Neural cell (in vitro differentiated cells): Measurements from ENCODE around the gene SAMD4B.

Experiments used
- CTCF ChIP-seq: fragments of 450-650 bp; IDR thresholded peaks from 2 replicates; pipeline ENCODE4 v1.5.1; 2014; ENCODE audit warnings: antibody characterized with exemption, mild to moderate bottlenecking, moderate library complexity; ENCODE audit not compliant: poor library complexity, severe bottlenecking
- EP300 ChIP-seq: fragments of 450-650 bp; conservative IDR thresholded peaks from 2 replicates; pipeline ENCODE4 v1.6.1; 2014; ENCODE audit warnings: antibody characterized with exemption, mild to moderate bottlenecking, moderate library complexity; ENCODE audit not compliant: poor library complexity, severe bottlenecking
- EZH2 ChIP-seq: fragments of 200-600, 300-800 bp; shearing (Covaris generic), sonication (generic); IDR thresholded peaks from 2 replicates; pipeline ENCODE4 v1.6.1; 2014; ENCODE audit warnings: antibody characterized with exemption, low read length, borderline replicate concordance, mild to moderate bottlenecking; ENCODE audit not compliant: insufficient read depth, poor library complexity, severe bottlenecking
- MXI1 ChIP-seq: fragments of 450-650 bp; conservative IDR thresholded peaks from 2 replicates; pipeline ENCODE4 v1.6.1; 2014; ENCODE audit warnings: antibody characterized with exemption, mild to moderate bottlenecking; ENCODE audit not compliant: poor library complexity, severe bottlenecking
- POLR2AphosphoS5 ChIP-seq: IDR thresholded peaks from 2 replicates; pipeline ENCODE4 v1.6.1; 2012
- RAD21 ChIP-seq: fragments of 450-650 bp; conservative IDR thresholded peaks from 2 replicates; pipeline ENCODE4 v1.6.1; 2014; ENCODE audit warnings: antibody characterized with exemption, mild to moderate bottlenecking, moderate library complexity
- REST ChIP-seq: IDR thresholded peaks from 2 replicates; pipeline ENCODE4 v1.6.1; 2012; ENCODE audit warnings: borderline replicate concordance
- SMC3 ChIP-seq: fragments of 450-650 bp; conservative IDR thresholded peaks from 2 replicates; pipeline ENCODE4 v1.6.1; 2014; ENCODE audit warnings: antibody characterized with exemption, mild to moderate bottlenecking, moderate library complexity; ENCODE audit not compliant: poor library complexity
- TAF1 ChIP-seq: IDR thresholded peaks from 2 replicates; pipeline ENCODE4 v1.6.1; 2012; ENCODE audit warnings: low read depth

GRCh38 chr19:39359026-39359425, 16.8 kb downstream of the SAMD4B start:
- TF ChIP-seq CTCF (no peak), POLR2AphosphoS5 (no peak), EP300 (no peak), TAF1 (no peak), EZH2 (no peak), MXI1 (no peak), REST (no peak), SMC3 (no peak), RAD21 (no peak)
